Peyer's patch (tissue), 4 donors: ENCODE measurements around the gene FGF4.

Experiments used
- CTCF ChIP-seq, 6 experiments: fragments of 450-650 bp in 4 of 6; fragments of 200-600 bp in 2 of 6; sonication (generic) in 1 of 6; IDR thresholded peaks; one replicate each; pipeline ENCODE4 v1.5.1; 2017 to 2019; ENCODE audit warnings: antibody characterized with exemption in 6 of 6, mild to moderate bottlenecking in 3 of 6, moderate library complexity in 1 of 6
- POLR2A ChIP-seq, 2 donors: fragments of 450-650 bp; IDR thresholded peaks; one replicate each; pipeline ENCODE4 v1.5.1; 2017; ENCODE audit warnings: antibody characterized with exemption in 2 of 2, mild to moderate bottlenecking in 2 of 2, moderate library complexity in 2 of 2

GRCh38 chr11:69781241-69781640 lies 6.1 kb upstream of the FGF4 start:
- TF ChIP-seq CTCF (IDR thresholded peaks at IDR 0.05) (no peak), POLR2A (IDR thresholded peaks at IDR 0.05) (no peak)
